ENCODE data around the gene OBI1.

DNA sequence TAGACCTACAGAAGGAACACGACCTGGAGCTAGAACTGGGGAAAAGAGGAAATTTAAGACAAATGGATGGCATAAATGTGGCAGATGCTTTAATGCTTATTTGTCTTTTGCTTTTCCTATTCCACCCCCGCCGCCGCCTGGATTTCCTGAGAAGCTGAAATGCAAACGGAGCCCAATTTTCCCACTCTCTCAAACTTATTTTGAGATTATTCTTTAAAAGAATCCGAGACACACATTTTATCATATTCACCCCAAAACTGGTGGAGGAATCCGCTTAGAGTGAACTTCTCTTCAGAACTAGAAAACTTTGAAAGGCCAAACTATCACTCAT is 61.4 kb downstream of the OBI1 start:
- TF ChIP-seq EZH2 (optimal IDR thresholded peaks at IDR 0.05; ENCODE audit: low read depth, low read length) (no peak), EZH2phosphoT487 (IDR thresholded peaks at IDR 0.05; ENCODE audit: low read length) (no peak)
- TF ChIP-seq, protein P1, sequence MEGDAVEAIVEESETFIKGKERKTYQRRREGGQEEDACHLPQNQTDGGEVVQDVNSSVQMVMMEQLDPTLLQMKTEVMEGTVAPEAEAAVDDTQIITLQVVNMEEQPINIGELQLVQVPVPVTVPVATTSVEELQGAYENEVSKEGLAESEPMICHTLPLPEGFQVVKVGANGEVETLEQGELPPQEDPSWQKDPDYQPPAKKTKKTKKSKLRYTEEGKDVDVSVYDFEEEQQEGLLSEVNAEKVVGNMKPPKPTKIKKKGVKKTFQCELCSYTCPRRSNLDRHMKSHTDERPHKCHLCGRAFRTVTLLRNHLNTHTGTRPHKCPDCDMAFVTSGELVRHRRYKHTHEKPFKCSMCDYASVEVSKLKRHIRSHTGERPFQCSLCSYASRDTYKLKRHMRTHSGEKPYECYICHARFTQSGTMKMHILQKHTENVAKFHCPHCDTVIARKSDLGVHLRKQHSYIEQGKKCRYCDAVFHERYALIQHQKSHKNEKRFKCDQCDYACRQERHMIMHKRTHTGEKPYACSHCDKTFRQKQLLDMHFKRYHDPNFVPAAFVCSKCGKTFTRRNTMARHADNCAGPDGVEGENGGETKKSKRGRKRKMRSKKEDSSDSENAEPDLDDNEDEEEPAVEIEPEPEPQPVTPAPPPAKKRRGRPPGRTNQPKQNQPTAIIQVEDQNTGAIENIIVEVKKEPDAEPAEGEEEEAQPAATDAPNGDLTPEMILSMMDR (IDR thresholded peaks at IDR 0.05; ENCODE audit: low read length), result no peak

All from MM.1S (cell line).